GM03348 (cell line): ENCODE results near the gene GYG1.
"Not testable (repeated sequence)": the region's sequence is repeated elsewhere in the genome, so short reads cannot be mapped to it uniquely, and the experiment has no call there.

ENCODE experiments used
- DNase-seq: peaks from one replicate; pipeline ENCODE4 v3.0.0; 2012; ENCODE audit warnings: low spot score

GYG1 gene

DNA sequence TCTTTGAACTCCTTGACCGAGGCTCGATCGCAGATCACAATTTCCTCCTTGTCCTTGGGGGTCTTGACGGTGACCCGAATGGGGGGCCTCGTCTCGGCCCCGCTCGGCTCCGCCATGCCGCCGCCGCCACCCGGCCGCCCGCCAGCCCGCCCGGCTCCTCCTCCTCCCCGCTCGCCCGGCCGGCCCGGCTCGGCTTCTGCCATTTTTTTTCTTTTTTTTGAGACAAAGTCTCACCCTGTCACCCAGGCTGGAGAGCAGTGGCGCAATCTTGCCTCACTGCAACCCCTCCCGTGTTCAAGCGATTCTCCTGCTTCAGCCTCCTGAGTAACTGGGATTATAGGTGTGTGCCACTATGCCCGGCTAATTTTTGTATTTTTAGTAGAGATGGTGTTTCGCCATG lies 3.8 kb upstream of the GYG1 start:
- DNase-seq, result not testable (repeated sequence)

DNA sequence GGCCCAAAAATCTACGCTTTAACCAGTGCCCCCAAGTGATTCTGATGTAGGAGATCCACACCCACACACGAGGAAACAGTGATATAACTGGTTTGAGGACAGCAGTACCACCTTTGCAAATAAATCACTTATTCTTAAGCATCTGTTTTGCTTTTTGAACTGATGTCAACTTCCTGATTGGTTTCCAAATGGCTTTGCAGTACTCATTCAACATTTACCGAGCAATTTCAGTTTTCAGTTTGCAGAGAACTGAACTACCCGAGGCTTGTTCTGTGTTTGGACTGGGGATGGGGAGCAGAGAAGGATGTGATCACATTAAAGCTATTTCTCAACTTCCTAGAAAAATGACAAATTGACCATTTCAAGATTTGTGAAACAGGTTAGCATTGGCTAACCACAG lies 1.1 kb upstream of the GYG1 start:
- peak; percentile 25 for DNase-seq

DNA sequence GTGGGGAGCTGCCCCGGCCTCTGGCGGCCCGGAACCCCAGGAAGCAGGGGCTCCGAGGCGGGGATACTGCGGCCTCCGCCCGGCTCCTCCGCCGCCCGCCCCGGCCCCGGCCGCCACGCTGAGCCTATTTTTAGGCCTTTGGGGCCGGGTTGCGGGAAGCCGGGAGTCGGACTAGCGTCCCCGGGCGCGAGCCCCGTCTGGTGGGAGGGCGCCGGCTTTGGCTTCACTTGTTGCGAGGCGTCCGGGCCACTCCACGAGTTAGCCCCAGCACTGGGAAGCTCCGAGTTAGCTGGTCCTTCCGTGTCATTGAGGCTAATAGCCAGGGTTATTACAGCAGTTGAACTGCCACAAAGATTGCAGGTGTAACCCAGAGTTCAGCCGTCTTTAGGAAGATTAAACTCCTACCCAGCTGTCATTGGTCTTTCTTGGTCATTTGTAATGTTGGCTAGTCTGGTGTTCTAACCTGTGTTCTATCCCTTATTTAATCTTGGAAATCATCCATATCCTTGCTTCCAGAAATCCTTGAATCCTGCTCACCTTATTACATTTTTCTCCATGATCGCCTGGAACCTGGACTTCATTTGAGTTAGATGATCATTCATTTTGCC lies 791 bp downstream of the GYG1 start:
- DNase-seq, result peak; percentile 71

DNA sequence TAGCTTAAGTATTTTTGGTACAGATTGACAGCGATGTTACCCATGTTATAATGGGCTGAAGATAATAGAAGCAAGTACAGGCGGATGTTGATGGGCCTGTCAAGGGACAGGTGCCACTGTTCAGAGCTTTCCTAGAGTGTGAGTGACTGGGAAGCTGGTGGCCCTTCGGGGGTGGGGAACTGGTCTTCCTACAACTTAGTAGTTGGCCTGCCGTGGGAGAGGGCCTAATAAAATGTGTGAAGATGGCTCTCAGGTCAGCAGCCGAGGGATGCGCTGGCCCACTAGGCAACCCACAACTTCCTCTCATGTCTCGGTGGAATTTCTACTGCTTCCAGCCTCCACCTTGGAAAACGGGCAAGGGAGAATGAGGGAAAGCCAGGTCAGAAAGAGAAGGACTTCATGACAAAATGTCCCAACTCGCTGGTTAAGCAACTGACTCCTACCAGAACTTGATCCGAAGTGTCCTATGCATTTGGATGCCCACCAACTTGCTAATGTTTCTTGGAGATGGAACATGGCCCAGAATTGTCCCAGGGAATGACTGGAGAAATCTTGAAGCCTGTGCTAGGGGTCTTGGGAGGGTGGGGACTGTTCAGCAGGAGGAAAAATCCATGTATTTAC lies 1.4 kb downstream of the GYG1 start:
- DNase-seq, result no peak

DNA sequence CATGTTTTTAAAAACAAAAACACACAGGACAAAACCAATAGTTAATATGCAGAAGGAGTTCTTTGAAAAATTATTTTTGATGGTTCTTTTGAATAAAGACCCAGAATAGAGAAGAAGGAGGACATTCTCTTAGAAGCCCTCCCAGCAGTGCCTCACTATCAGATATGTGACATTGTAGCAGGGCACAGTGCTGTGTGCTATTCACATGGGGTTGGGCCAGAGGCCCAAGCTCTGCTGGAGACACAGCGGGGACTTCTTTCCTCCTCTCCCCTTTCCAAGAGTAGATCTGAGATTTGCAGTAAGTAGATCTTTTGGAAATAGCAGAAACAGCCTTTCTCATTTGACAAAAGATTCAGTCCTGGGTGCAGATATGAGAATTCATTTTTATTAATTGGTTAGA lies 6.3 kb downstream of the GYG1 start:
- DNase-seq, result no peak

DNA sequence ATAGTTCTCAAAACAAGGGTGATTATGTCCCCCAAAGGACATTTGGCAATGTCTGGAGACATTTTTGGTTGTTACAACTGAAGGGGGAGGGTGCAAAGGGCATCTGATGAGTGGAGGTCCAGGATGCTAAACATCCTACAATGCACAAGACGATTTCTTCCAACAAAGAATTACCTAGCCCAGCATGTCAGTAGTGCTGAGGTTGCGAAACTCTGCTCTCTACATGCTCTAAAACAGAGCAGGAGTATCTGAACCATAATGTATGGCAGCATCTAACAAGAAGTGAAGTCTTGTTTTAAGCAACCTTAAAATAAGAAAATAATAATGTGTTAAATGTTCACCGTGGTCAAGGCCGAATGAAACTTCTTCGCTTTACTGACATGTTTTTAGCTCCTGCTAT lies 7.0 kb downstream of the GYG1 start:
- DNase-seq, result no peak

DNA sequence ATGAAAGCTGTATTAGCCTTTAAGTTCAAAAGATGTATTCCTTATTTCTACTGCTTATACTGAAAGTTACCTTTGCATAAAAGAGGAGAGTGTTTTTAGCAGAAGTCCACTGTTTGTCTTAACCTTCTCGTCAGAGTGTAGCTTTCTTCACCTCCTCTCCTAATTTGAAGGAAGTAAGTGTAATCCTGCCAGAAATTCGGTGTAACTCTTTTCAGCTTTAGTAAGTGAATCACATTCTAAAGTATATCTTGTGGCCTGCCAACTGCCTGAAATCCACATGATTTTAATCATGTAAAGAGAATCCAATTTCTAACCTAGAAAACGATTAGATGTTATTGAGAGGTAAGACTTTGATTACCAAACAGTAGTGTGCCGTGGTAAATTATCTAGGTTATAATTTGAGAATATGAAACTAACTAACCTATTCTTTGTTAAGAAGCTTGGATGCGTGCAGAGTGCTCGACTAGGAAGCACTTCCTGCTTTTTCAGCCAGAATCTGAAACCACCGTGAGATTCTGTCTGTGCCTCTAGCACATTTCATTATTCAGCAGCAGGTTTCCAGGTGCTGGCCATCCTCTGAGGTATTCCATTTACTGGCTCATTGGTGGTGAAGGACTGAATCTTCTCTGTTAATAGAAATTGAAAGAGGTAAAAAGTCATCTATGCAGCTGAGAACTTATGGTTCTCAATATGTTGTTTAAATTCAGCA lies 7.5 kb downstream of the GYG1 start:
- no peak for DNase-seq

DNA sequence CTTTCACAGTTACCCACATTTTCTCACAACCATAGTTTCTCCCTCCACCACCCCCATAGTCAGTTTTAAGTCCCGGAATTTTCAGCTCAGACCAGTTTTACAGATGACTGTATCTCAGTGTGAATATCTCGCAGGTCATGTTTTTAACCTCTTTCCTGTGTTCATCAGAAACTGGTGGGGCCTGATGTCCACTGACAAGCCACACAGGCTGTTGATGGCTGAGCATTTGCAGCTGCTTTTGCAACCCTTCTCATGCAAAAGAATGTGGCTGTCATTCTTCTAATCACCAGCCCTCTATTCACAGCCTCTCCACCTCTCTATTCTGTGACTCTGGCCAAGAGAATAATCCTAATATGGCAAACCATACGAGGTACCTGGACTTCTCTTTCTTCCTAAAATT lies 8.5 kb downstream of the GYG1 start:
- no peak for DNase-seq

DNA sequence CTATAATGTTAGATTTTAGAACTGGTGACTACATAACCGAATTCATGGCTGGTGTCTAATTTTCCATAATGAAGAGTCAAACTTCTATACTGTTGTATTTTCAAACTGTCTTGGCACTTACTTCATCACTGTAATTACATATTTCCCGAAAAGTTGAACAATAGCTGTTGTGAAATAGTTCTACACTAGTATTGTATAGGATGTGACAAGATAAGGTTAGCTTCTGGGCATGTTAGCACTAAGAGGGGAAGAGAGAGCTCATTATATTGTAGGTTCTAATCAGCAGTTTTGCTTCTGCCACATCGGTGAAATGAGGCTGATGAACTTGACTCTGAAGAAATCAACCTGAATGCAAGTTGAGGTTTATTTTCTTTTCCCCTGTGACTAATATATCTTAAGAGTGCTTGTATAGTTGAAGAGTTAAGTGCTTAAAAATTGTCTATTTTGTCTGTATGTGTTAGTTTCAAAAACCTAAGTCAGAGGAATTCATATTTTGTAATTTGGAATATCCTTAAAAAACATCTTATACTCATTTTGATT lies 8.9 kb downstream of the GYG1 start:
- no peak for DNase-seq

DNA sequence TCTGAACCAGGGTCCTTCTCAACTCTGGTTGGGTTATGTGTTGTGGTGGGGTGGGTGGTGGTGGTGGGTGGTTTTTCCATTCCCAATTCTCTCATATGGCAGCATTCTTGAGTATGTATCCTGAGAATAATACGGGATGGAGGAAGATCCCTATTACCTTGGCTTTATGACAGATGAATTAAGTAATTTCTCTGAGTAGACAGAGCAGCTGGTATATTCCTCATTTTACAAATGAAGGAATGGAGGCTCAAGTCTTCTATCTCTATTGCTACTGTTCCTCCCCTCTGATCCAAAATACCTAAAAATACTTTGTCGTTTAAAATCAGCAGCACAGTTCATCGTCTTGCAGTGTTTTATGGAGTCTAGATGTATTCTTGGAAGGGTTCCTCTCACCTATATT lies 10.4 kb downstream of the GYG1 start:
- DNase-seq, result no peak

DNA sequence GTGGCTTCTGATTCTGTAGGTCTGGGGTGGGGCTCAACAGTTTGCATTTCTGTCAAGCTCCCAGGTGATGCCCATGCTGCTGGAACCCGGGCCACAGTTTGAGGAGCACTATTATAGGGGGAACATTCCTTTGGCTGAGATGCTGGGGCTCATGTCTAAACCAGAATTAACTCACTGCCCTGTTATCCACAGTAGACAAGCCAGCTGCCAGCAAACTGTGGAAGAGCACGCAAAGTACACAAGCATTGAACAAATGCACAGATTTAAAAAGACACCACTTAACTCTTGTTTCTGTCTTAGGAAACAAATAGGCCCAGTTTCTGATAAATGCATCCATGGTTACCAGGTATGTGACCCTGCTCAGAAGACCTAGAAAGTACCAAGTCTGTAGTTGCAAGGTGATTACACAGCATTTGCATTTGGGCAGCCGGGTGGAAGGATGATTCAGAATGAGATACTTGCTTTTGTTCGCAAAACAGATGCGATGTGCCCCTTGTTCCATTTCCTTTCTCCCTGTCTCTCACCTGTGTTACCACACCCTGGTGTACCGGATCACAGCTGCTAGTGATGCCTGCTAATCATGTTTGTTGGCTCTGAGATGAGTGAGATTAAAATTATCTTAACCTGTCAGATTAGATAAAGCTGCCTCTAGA lies 12.4 kb downstream of the GYG1 start:
- DNase-seq, result no peak

DNA sequence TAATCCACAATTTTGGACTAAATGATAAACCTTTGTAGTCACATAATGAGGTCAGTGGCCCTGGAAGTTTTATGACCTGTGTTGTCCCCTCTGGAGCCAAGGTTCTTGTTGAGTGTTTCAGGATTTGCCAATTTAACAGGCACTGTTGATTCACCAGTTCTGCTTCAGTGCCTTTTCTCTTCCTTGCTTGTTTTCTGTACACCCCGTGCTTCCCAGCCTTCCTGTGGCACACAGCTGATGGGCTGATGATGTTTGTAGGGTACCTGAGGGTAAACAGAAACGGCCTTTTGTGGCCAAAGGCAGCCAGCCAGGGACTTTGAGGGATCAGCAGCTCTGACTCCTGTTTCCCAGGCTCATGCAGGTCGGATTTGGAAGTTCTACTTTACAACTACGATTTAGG lies 13.3 kb downstream of the GYG1 start:
- DNase-seq, result no peak

DNA sequence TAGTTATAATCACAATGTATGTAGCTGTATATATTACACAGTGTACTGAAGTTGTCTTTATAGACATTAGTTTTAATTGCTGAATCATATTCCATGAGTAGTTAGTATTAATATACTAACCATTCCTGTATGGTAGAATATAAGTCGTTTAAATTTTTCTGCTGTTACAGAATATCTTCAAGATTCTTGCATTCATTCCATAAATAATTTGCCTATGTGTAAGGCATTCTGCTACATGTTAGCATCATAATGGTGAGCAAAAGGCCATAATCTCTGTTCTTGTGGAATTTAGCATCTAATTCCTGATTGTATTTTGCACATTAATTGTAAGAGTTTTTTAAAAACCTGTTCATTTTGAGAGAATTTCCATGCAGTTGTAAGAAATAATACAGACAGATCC lies 14.1 kb downstream of the GYG1 start:
- DNase-seq, result peak; percentile 32

DNA sequence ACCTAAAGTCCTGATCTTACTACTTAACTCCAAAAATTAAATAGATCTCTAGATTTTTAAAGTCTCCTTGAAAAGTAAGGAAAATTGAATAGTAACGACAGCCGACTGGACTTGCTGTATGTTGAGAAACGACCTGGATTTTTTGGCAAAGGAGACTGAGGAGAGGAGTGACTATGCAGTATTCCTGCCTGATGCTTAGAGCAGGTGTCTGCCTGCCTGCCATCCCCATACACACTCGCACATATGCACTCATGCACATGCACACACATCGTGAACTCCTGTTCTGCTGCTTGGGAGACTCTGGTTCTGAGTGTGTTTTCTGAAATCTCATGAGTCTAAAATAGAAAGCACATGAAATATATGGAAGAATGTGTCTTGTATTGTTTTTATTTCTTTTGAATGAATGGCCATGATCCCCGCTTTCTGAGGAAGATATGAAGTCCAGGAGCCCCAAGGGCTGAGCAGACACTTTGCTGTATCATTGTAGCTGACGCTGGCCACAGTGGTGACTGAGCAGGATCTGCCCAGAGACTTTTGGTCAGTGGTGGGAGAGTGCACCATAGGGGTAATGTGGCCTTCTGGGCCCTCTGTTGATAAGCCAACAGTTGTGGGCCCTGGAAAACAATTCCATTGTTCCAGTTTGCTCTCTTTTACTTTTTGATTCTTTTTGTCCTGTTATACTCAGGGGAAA lies 16.4 kb downstream of the GYG1 start:
- no peak for DNase-seq

DNA sequence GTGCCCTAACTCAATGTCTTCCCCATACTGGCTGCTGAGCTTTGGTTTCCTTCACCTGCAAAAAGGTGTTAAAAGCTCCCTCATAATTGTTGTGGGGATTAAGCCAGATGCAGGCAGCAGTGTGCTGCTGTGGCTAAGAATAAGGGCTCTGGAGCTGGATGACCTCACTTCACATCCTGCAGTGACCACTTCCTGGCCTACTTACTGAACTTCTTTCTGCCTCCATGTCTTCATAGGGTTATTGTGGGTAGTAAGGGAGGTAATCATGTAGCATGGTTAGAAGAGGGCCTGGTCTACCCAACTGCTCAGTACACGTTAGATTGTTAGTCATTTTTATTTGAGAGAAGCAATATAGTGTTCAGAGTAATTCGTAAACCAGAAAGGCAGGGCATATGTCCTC lies 18.4 kb downstream of the GYG1 start:
- no peak for DNase-seq

DNA sequence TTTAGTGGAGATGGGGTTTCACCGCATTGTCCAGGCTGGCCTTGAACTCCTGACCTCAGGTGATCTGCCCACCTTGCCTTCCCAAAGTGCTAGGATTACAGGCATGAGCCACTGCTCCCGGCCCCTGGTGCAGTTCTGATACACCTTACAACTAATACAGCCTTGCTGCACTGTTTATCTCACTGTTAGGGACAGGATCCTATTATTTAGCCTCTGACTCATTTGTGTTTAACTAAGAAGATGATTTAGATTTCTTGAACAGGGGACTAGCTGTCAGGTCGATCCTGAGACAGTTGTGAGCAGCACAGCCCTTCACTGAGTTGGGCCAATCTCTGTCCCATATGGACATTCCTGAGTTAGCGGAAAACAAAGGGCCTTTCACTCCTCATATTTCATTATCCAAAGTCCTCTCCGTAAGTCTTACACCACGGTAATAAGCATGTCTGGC lies 19.2 kb downstream of the GYG1 start:
- no peak for DNase-seq

DNA sequence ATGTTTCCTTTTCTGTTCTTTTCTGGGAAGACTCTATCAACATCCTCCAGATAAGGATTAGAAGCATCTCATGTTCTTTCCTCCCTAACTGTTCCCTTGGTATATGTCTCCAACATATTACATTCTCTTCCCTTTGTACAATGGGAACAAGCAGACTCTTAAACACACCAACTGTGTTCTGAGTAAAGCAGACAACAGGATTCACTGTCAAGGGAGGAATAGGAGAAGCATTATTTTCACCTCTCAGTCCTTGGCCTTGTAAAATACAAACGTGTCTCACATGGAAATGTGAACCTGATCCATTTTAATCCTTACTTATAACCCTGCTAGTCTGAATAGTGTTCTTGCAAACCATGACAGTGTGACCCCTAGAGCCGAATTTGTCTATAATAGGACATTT lies 19.6 kb downstream of the GYG1 start:
- DNase-seq, result no peak

DNA sequence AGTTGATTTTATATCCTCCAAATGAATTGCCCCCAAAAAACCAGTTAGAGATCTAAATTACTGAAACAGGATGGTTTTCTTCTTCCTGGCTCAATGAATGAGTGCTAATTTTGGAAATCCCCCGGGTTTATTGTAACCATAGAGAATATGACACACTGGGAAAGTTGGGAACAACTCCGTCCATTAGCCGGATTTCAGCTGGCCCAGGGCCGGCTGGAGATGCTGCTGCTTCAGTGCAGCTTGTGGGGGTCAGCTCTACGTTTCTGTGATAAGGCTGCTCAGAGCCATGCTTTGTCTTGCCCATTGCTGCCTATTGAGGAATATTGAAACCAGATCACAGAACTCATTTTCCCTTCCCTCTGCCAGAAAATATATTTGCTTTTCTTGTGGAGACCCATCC lies 20.3 kb downstream of the GYG1 start:
- DNase-seq, result no peak

DNA sequence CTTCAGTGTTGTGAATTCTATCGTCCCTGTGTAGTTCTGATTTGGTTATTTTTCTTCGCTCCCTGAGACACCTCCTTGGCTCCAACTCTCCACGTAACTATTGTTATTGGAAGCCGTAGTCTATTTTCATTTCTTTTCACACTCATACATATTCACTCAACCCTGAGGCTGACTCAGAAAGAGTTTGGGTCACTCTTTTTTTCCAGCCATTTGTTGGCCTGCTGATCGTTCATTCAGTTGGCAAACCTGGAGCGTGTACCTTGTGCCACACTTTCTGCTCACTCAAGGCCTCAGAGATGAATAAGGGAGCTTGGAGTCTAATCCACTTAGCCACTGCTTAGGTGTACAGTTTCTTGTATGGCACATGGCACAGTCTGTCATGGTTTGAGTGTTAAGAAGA lies 22.4 kb downstream of the GYG1 start:
- DNase-seq, result no peak

DNA sequence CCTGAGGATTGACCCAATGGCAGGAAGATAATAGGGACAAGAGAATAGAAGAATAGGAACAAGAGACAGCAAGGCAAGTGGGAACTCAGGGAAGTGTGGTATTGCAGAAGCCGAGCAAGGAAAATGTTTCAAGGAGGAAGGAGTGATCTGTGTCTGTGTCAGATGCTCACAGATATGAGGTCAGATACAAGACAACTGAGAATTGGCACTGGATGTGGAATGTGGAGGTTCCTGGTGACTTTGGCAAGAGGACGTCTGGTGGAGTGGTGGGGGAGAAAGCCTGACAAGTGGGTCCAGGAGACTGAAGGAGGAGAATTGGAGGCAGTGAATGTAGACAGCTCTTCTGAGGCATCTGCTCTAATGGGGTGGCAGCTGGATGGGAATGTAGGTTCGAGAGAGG lies 24.1 kb downstream of the GYG1 start:
- DNase-seq, result no peak

DNA sequence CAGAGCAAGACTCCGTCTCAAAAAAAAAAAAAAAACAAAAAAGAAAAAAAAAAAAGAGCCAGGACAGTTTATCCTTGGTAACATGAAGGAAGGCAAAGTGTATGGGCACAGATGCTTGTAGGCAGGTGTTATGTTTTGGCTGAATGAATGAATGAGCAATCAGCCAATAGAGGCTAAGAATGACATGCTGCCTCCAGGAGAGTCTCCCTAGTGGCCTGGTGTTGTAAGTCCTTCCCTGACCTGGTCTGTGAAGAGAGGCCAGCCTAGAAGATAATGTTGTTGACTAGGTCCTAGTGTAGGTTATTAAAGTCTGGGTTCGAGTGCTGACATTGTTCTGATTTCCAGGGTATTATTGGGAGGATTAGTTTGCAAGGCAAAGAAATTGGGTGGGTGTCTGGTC lies 24.9 kb downstream of the GYG1 start:
- no peak for DNase-seq
